HAP-1 (cell line): ENCODE measurements around the gene ITPK1.

ENCODE experiments used
- DNase-seq, 2 experiments: peaks; one replicate each; pipeline ENCODE4 v3.0.0-alpha.2; 2016 to 2020; ENCODE audit warnings: low spot score in 2 of 2
- H3K27me3 ChIP-seq: fragments of 250-450 bp; sonication (Bioruptor Pico); 2 replicates; pipeline ENCODE4 v1.5.1; 2020; ENCODE audit warnings: low read depth, mild to moderate bottlenecking, moderate library complexity
- H3K36me3 ChIP-seq: fragments of 250-450 bp; sonication (Bioruptor Pico); replicated peaks from 2 replicates; pipeline ENCODE4 v1.5.1; 2020; ENCODE audit warnings: mild to moderate bottlenecking
- H3K4me1 ChIP-seq: fragments of 250-450 bp; sonication (Bioruptor Pico); 2 replicates; pipeline ENCODE4 v1.5.1; 2020; ENCODE audit warnings: mild to moderate bottlenecking
- H3K4me3 ChIP-seq: fragments of 250-450 bp; sonication (Bioruptor Pico); 2 replicates; pipeline ENCODE4 v1.5.1; 2020; ENCODE audit warnings: mild to moderate bottlenecking, moderate library complexity
- H3K9me3 ChIP-seq: fragments of 250-450 bp; sonication (Bioruptor Pico); 2 replicates; pipeline ENCODE4 v1.5.1; 2020; ENCODE audit warnings: mild to moderate bottlenecking, moderate library complexity
- in situ Hi-C: fragments of 300-500 bp; cut with MboI; formaldehyde crosslinking; loops from 3 replicates; pipeline ENCODE4 v1.14.3; 2020; ENCODE audit warnings: low sequenced_read_pairs, inconsistent platforms, mixed read lengths

Gene ITPK1

DNA sequence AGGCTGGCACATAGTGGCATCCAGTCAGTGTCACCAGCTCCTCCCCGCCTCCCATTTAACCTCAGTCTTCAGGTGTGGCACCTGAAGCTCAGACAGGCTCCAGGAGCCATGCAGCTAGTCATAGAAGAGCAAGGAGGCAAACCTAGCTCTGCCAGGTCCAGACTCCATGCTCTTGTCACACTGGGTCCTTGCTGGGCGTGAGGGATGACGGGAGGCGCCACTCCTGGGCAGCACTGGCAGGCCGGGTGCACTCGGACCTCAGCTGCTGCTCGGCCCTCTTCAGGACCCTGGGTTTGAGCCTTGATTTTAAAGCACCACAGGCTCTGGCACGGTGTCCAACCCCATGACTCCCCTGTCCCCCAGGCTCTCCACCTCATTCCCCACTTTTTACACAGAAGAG lies 24.1 kb downstream of the ITPK1 start:
- in situ Hi-C loops = no loop called here
- DNase-seq = no peak

DNA sequence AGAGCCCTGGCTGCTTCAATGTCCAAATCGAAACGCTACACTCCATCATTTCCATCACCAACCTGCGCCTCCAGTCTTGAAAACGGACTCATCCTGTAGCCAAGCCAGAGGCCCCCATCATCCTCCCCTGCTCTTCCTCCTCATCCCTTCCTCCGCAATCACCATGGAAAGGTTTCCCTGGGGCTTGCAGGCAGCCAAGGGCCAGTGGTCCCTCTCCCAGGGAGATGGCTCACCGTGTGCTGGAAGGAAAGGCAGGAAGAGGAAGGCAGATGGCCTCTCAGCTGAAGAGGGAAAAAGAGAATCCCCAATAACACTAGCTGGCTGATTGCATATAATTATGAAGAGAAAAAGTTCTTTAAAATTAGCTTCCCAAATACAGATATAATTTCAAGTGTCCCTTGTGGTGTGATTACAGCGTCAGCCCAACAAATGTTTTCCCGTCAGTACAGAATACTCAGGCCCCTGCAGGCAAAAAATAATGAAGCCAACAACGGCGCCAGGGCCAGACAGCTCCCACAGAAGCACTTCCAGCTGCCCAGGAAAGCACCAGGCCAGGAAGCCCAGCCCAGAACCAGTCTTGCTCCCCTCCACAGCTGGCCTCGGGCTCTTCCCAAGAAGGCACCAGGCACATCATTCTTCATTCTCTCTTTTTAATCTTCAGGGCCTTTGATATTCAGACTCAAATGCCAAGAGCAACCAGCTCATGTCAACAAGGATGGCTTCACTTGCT lies 24.7 kb downstream of the ITPK1 start:
- no peak overlapping the region for H3K4me3 ChIP-seq
- H3K36me3 ChIP-seq = no peaks in the 10 kb centered on the region
- no peaks in the 10 kb centered on the region for H3K27me3 ChIP-seq
- DNase-seq = no peak
- no peaks in the 10 kb centered on the region for H3K9me3 ChIP-seq
- in situ Hi-C loops = no loop called here
- H3K4me1 ChIP-seq = peaks cover 8% of the 10 kb centered on the region

More for the DNA sequence above, 24.1 kb downstream of the ITPK1 start:
- Histone ChIP-seq H3K4me3 (no peak overlapping the region), H3K36me3 (no peaks in the 10 kb centered on the region), H3K4me1 (peaks cover 2% of the 10 kb centered on the region; the same call in 1 of the 2 replicates), H3K9me3 (no peaks in the 10 kb centered on the region), H3K27me3 (no peaks in the 10 kb centered on the region)

DNA sequence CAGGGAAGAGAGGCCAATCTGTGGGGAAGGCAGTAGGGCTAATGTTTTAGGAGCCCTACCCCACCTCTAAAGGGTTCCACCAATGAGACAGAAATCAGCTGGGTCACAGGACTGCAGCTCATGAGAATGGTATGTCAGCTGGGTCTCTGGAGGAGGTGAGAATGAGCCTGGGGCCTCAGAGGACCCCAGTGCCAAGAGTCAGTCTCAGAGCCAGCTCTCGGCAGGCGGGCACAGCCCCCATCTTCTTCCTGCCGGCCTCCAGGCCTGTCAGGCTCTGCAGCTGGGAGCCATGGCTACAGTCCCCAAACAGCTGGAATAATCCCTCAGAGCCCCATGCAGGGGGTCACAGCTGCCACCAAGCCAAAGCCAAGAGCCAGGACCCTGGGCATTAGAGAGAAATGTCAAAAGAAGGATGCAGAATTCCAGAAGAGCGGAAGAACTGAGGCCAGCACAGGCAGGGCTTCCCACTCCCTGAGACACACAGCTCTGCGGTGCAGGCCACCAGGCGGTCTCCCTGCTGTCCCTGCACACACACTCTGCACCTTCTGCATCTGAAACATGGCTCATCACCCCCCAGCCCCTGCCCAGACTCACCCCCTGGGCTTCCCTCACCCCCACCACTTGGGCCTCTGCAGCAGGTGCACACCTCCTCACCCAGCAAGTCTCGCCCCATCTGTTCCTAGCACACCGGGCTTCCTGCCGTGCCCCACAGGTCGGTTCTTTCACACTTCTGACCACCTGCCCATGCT lies 26.0 kb downstream of the ITPK1 start:
- no peaks in the 10 kb centered on the region for H3K27me3 ChIP-seq
- no peaks in the 10 kb centered on the region for H3K9me3 ChIP-seq
- H3K4me1 ChIP-seq = peaks cover 9% of the 10 kb centered on the region
- H3K36me3 ChIP-seq = no peaks in the 10 kb centered on the region
- DNase-seq = no peak
- H3K4me3 ChIP-seq = no peak overlapping the region
- in situ Hi-C loops = no loop called here

GRCh38 chr14:93086441-93087055 lies 29.2 kb downstream of the ITPK1 start:
- Histone ChIP-seq H3K4me3 (no peak overlapping the region), H3K27me3 (no peaks in the 10 kb centered on the region), H3K36me3 (no peaks in the 10 kb centered on the region), H3K4me1 (peaks cover 9% of the 10 kb centered on the region), H3K9me3 (no peaks in the 10 kb centered on the region)
- in situ Hi-C loops = no loop called here
- no peak for DNase-seq

- H3K4me1 ChIP-seq = peaks cover 9% of the 10 kb centered on the region
- H3K27me3 ChIP-seq = no peaks in the 10 kb centered on the region
- peak; percentile 27 to 64 for DNase-seq
- no peaks in the 10 kb centered on the region for H3K9me3 ChIP-seq
- in situ Hi-C loops = no loop called here
- H3K4me3 ChIP-seq = no peak overlapping the region
- no peaks in the 10 kb centered on the region for H3K36me3 ChIP-seq
These were observed 29.8 kb downstream of the ITPK1 start for GRCh38 chr14:93085911-93086310.

GRCh38 chr14:93084866-93085857 lies 30.6 kb downstream of the ITPK1 start:
- H3K36me3 ChIP-seq = no peaks in the 10 kb centered on the region
- H3K9me3 ChIP-seq = no peaks in the 10 kb centered on the region
- DNase-seq = no peak
- in situ Hi-C loops = no loop called here
- no peaks in the 10 kb centered on the region for H3K27me3 ChIP-seq
- H3K4me3 ChIP-seq = no peak overlapping the region
- peaks cover 9% of the 10 kb centered on the region for H3K4me1 ChIP-seq

GRCh38 chr14:93084402-93084801 lies 31.3 kb downstream of the ITPK1 start:
- Histone ChIP-seq H3K9me3 (no peaks in the 10 kb centered on the region), H3K36me3 (no peaks in the 10 kb centered on the region), H3K27me3 (no peaks in the 10 kb centered on the region), H3K4me3 (no peak overlapping the region), H3K4me1 (peaks cover 9% of the 10 kb centered on the region)
- in situ Hi-C loops = no loop called here
- DNase-seq = no peak

- Histone ChIP-seq H3K4me1 (peaks cover 9% of the 10 kb centered on the region), H3K9me3 (no peaks in the 10 kb centered on the region)
These were observed 31.8 kb downstream of the ITPK1 start for GRCh38 chr14:93083917-93084316.

DNA sequence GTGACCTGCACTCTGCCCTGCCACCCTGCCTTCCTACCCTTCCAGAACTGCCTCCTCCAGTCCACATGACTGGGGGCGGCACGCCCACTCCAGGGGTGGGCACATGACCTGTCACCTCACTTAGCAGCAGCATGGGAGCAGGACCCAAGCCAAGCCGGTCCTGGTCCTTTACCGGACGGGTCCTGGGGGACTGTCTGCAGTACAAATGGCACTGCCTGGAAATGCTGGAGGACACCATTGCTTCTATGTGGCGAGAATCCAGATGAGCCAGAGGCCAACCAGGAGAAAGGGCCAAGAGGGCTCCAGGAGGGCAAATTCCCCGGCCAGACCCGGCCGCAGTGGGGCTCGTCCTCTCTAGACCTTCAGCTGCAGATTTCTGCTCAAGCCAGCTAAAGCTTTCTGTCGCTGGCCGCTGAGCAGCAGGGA lies 33.1 kb downstream of the ITPK1 start:
- Histone ChIP-seq H3K27me3 (no peaks in the 10 kb centered on the region), H3K36me3 (no peaks in the 10 kb centered on the region), H3K4me1 (peaks cover 9% of the 10 kb centered on the region), H3K9me3 (no peaks in the 10 kb centered on the region), H3K4me3 (no peak overlapping the region)
- in situ Hi-C loops = no loop called here
- DNase-seq = no peak

More at GRCh38 chr14:93083917-93084316, 31.8 kb downstream of the ITPK1 start:
- no peak for DNase-seq
- in situ Hi-C loops = no loop called here
- H3K27me3 ChIP-seq = no peaks in the 10 kb centered on the region
- no peaks in the 10 kb centered on the region for H3K36me3 ChIP-seq
- no peak overlapping the region for H3K4me3 ChIP-seq

GRCh38 chr14:93081876-93082570 lies 33.7 kb downstream of the ITPK1 start:
- Histone ChIP-seq H3K36me3 (no peaks in the 10 kb centered on the region), H3K27me3 (no peaks in the 10 kb centered on the region), H3K4me3 (no peak overlapping the region), H3K4me1 (peaks cover 9% of the 10 kb centered on the region), H3K9me3 (no peaks in the 10 kb centered on the region)
- DNase-seq = no peak
- in situ Hi-C loops = no loop called here

- Histone ChIP-seq H3K4me1 (no peaks in the 10 kb centered on the region), H3K9me3 (no peaks in the 10 kb centered on the region), H3K36me3 (no peaks in the 10 kb centered on the region), H3K27me3 (no peaks in the 10 kb centered on the region), H3K4me3 (no peak overlapping the region)
- DNase-seq = no peak
- in situ Hi-C loops = no loop called here
These were observed 35.8 kb downstream of the ITPK1 start for GRCh38 chr14:93079865-93080403.

DNA sequence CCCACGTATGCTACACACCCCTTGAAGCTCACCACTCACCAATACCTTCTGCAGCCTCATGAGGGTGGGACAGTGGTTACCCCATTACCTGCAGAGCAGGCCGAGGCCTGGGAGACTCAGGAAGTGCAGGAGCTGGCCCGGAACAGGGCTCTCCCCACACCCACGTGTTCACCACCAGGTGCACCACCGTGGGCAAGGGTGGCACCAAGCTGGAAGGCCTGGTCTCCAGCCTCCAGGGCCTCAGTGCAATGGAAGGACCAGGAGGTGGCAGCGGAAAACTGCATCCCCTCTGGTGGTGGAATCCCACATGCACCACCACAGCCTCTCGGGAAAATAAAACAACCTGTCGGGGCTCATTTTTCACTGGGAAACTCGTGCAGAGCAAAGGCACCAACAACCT lies 36.4 kb downstream of the ITPK1 start:
- in situ Hi-C loops = no loop called here
- Histone ChIP-seq H3K36me3 (no peaks in the 10 kb centered on the region), H3K27me3 (no peaks in the 10 kb centered on the region), H3K4me3 (no peak overlapping the region), H3K4me1 (no peaks in the 10 kb centered on the region), H3K9me3 (no peaks in the 10 kb centered on the region)
- DNase-seq = no peak
